NCI-H2029 (cell line): Measurements from ENCODE around the gene IER5.

ENCODE experiments used
- DNase-seq: peaks from one replicate; lab custom pipeline; 2025; lab: John Stamatoyannopoulos, UW

The IER5 gene

DNA sequence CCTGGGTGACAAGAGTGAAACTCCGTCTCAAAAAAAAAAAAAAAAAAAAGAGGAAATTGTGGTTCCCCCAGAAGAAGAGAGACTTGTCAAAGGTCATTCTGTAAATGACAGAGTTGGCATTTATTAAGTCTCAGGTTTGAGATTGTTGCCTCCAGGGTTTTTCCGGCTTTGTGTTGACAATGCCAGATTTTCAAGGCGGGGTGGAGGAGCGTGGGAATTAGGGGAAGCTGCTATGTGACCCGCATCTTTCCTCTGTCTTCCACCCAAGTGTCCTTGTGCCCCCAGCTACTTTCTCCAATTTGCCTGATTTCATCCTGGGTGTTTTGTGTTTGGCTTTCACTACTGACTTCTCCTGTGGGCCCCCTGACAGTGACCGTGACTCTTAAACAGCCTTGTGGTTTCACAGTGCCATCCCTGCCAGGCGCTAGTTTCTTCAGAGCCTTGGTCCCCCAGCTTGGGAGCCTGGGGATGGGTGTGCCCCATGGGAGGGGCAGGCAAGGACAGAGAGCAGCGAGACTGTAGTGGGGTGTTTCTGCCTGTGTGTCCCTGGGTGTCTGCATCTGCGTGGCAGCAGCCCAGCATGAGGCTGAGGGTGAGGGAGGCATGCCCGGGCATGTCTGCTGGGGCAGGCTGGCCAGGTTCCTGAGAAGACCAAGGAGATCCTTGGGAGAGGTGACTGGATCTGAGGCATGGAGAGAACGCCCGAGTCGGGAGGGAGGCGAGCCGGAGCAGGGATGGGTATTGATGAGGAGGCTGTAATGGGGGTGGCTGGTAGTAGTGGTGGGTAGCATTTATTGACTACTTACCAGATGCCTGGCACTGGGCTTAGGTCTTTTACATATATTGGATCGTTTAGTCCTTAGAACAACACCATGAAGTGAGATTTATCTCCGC is 46.3 kb downstream of the IER5 start:
- DNase-seq = no peak

- no peak for DNase-seq
Observed at GRCh38 chr1:181135437-181135731, 46.9 kb downstream of the IER5 start.

GRCh38 chr1:181135815-181136737 is 47.6 kb downstream of the IER5 start:
- DNase-seq = no peak

DNA sequence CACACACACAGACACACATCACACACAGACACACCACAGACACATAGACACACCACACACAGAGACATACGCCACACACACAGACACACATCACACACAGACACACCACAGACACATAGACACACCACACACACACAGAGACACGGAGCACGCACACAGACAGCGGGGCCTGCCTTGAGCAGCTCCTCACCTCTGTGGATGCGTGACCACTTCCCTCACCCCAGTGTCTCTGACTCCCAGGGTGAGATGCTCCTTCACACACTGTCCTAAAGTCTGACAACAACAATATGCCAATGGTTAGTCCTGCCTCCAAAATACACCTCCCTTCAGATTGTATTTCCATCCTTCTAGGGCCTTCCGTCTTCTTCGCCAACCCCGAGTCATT is 48.2 kb downstream of the IER5 start:
- DNase-seq = no peak

DNA sequence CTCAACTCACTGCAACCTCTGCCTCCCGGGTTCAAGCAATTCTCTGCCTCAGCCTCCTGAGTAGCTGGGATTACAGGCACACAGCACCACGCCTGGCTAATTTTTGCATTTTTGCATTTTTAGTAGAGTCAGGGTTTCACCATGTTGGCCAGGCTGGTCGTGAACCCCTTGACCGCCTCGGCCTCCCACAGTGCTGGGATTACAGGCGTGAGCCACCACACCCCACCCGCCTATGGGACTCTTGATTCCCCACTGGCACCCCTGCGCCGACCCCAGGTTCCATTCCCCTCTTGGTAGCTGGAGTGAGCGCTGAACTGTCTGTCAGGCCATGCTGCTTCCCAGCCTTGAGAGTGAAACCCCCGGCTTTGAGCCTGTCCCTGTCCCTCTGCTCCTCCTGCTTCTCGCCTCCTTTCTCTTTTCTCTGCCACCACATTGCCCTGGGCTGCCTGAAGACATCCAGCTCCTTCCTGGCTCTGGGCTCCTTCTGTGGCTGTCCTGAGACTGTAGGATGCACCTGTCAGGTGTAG is 48.8 kb downstream of the IER5 start:
- no peak for DNase-seq

GRCh38 chr1:181139631-181140061 is 51.1 kb downstream of the IER5 start:
- no peak for DNase-seq

DNA sequence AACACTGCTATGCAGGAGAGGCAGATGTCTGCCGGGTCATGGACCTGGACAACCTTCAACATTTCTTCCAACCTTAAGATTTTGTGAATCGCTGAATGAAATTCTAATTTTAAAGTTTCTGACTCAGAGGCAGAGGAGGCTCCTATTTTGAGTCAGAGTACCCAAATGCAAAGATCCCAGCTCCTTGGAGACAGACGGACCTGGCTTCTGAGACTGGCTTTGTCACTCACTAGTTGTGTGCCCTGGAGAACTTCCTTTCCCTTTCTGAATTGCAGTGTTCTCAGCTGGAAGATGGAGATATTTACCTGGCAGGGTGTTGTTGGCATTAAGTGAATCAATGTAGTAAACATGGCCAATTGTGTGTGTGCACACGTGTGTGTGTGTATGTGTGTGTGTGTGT is 51.9 kb downstream of the IER5 start:
- no peak for DNase-seq

- DNase-seq = no peak
Observed at GRCh38 chr1:181140891-181141290, 52.4 kb downstream of the IER5 start.

DNA sequence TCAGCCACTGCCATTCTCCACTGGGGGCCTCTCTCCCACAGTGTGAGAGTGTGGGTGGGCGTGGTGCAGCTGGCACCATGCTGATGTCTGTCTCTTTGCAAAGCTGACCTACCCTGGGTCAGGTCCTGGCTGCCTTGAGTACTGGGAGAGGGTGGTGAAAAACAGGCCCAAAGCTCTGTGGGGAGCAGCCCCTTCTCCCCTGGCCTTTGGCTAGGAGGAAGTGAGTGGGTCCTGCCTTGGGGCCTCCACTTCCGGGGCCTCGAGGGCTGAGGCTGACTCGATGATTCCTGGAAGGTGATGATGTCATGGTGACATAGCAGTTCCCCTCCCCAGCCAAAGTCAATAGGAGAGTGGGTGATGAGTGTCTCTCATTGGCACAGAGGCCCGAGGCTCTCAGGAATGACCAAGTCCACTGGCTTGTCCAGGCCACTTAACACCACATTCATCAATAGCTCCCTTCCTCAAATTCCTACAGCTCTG is 53.0 kb downstream of the IER5 start:
- no peak for DNase-seq
